ENCODE data around the gene PRTN3. TPM values are rescaled to one million over a fixed set of nuclear protein-coding genes. Genes with fewer than 3 reads are reported as not detected.
A peak's percentile ranks its signal among the peaks of the same experiment; 100 is the strongest.
"Not testable (repeated sequence)": the region's sequence is repeated elsewhere in the genome, so short reads cannot be mapped to it uniquely, and the experiment has no call there.

PRTN3 gene
- total RNA-seq, 1 donor from 2014 or later = not detected

GRCh38 chr19:834216-834615 is 6.6 kb upstream of the PRTN3 start:
- DNase-seq (no peak), ATAC-seq (peak in 1 of 2 donors; percentile 10)
- no peak overlapping the region for H3K27ac ChIP-seq
- TF ChIP-seq CTCF (IDR thresholded peaks at IDR 0.05) = no peak
- H3K4me1 ChIP-seq = no peaks in the 10 kb centered on the region
- intact Hi-C loops (cut with DNase I) = no loop called here
- H3K9me3 ChIP-seq = no peaks in the 10 kb centered on the region
- no peaks in the 10 kb centered on the region for H3K36me3 ChIP-seq
- H3K4me3 ChIP-seq = no peak overlapping the region
- H3K27me3 ChIP-seq (ENCODE audit: low read depth) = peaks cover 37% of the 10 kb centered on the region

- H3K9me3 ChIP-seq = no peaks in the 10 kb centered on the region
- no peak for TF ChIP-seq CTCF (IDR thresholded peaks at IDR 0.05)
- no peak overlapping the region for H3K4me3 ChIP-seq
- H3K4me1 ChIP-seq = no peaks in the 10 kb centered on the region
- intact Hi-C loops (cut with DNase I) = no loop called here
- ATAC-seq = peak in 1 of 2 donors; percentile 80
- no peak for DNase-seq
- peaks cover 33% of the 10 kb centered on the region for H3K27me3 ChIP-seq (ENCODE audit: low read depth)
- no peak overlapping the region for H3K27ac ChIP-seq
- no peaks in the 10 kb centered on the region for H3K36me3 ChIP-seq
Measured at GRCh38 chr19:835210-835810, 5.5 kb upstream of the PRTN3 start.

- H3K4me1 ChIP-seq; DNase-seq; H3K36me3 ChIP-seq; H3K4me3 ChIP-seq; H3K9me3 ChIP-seq; H3K27ac ChIP-seq; ATAC-seq; intact Hi-C loops (cut with DNase I): not testable (repeated sequence)
- peaks cover 49% of the 10 kb centered on the region for H3K27me3 ChIP-seq (ENCODE audit: low read depth)
Measured at GRCh38 chr19:842802-843179, 2.0 kb downstream of the PRTN3 start.

GRCh38 chr19:843180-843835 is 2.5 kb downstream of the PRTN3 start:
- peak; percentile 63 for DNase-seq

DNA sequence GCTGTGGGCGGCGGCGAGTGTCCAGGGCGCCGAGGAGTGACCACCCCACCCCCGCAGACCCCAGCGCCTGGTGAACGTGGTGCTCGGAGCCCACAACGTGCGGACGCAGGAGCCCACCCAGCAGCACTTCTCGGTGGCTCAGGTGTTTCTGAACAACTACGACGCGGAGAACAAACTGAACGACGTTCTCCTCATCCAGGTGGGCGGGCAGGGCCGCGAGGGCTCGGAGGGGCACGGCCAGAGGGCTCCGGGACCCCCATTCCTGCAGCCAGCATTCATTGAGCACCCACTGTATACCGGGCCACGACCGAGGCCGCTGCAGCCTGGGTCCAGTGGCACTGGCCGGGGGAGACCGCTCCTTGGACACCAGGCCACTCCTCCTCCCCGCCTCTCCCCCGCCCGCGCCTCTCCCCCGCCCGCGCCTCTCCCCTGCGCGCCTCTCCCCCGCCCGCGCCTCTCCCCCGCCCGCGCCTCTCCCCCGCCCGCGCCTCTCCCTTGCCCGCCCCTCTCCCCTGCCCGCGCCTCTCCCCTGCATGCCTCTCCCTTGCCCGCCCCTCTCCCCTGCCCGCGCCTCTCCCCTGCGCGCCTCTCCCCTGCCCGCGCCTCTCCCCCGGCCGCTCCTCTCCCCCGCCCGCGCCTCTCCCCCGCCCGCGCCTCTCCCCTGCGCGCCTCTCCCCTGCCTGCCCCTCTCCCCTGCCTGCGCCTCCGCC is 3.2 kb downstream of the PRTN3 start:
- no peak for DNase-seq
- no peaks in the 10 kb centered on the region for H3K36me3 ChIP-seq
- peaks cover 56% of the 10 kb centered on the region for H3K27me3 ChIP-seq (ENCODE audit: low read depth)
- ATAC-seq = peak in 1 of 2 donors; percentile 40
- intact Hi-C loops (cut with DNase I) = no loop called here
- H3K27ac ChIP-seq = no peak overlapping the region
- H3K4me1 ChIP-seq = peaks cover 10% of the 10 kb centered on the region
- peak overlapping the region; percentile 21 for H3K4me3 ChIP-seq
- no peaks in the 10 kb centered on the region for H3K9me3 ChIP-seq
- no peak for TF ChIP-seq CTCF (IDR thresholded peaks at IDR 0.05)

More at GRCh38 chr19:843180-843835, 2.5 kb downstream of the PRTN3 start:
- H3K4me1 ChIP-seq = peaks cover 10% of the 10 kb centered on the region
- H3K27me3 ChIP-seq (ENCODE audit: low read depth) = peaks cover 55% of the 10 kb centered on the region
- no peak for TF ChIP-seq CTCF (IDR thresholded peaks at IDR 0.05)
- ATAC-seq = peak; percentile 64 to 67
- no peaks in the 10 kb centered on the region for H3K9me3 ChIP-seq
- H3K27ac ChIP-seq = no peak overlapping the region
- intact Hi-C loops (cut with DNase I) = no loop called here
- H3K36me3 ChIP-seq = no peaks in the 10 kb centered on the region
- H3K4me3 ChIP-seq = peak overlapping the region; percentile 21

GRCh38 chr19:844546-844971 is 3.8 kb downstream of the PRTN3 start:
- Histone ChIP-seq H3K27me3 (ENCODE audit: low read depth) (peaks cover 56% of the 10 kb centered on the region), H3K27ac (no peak overlapping the region), H3K36me3 (no peaks in the 10 kb centered on the region), H3K4me3 (no peak overlapping the region), H3K9me3 (no peaks in the 10 kb centered on the region), H3K4me1 (peaks cover 10% of the 10 kb centered on the region)
- peak in 1 of 2 donors; percentile 7 for ATAC-seq
- intact Hi-C loops (cut with DNase I) = no loop called here
- no peak for DNase-seq
- TF ChIP-seq CTCF (IDR thresholded peaks at IDR 0.05) = no peak

All from lower lobe of right lung (tissue), 2 donors.